Gastroesophageal sphincter (tissue), 3 donors: Measurements from ENCODE around the gene HSD17B11.

Experiments used
- CTCF ChIP-seq, 4 experiments: fragments of 200-600 bp in 2 of 4; fragments of 450-650 bp in 2 of 4; sonication (generic) in 1 of 4; IDR thresholded peaks; one replicate each; pipeline ENCODE4 v1.5.1; 2017 to 2019; ENCODE audit warnings: antibody characterized with exemption in 4 of 4, mild to moderate bottlenecking in 2 of 4, moderate library complexity in 2 of 4
- EP300 ChIP-seq: sonication (generic); formaldehyde crosslinking; IDR thresholded peaks from one replicate; pipeline ENCODE4 v1.6.1; 2017; ENCODE audit warnings: antibody characterized with exemption, mild to moderate bottlenecking
- POLR2A ChIP-seq, 2 donors: fragments of 450-650 bp; IDR thresholded peaks; one replicate each; pipeline ENCODE4 v1.6.1; 2017; ENCODE audit warnings: antibody characterized with exemption in 2 of 2, mild to moderate bottlenecking in 2 of 2, moderate library complexity in 1 of 2
- POLR2AphosphoS5 ChIP-seq: sonication (generic); formaldehyde crosslinking; IDR thresholded peaks from one replicate; pipeline ENCODE4 v1.6.1; 2017; ENCODE audit warnings: antibody characterized with exemption

GRCh38 chr4:87390891-87391575 lies at the start of gene HSD17B11:
- TF ChIP-seq POLR2A (IDR thresholded peaks at IDR 0.05), result peak; percentile 57 to 64
- TF ChIP-seq CTCF (IDR thresholded peaks at IDR 0.05), result peak in 2 of 4 experiments; percentile 51 to 52
- TF ChIP-seq EP300, result no peak
- TF ChIP-seq POLR2AphosphoS5, result peak; percentile 87
